Activated CD4-positive, alpha-beta memory T cell treated with anti-CD3 and anti-CD28 coated beads for 36 hours (primary cell): Measurements from ENCODE around the gene HOXC10. TPM values are rescaled to one million over a fixed set of nuclear protein-coding genes. Genes with fewer than 3 reads are reported as not detected.

Experiments used
- CTCF ChIA-PET: fragments of 350-600 bp; sonication (Branson Sonifier 250); formaldehyde crosslinking; loops from one replicate; lab custom pipeline; 2021; ENCODE audit warnings: antibody characterized with exemption, inconsistent platforms; lab: Charles Lee
- POLR2A ChIA-PET: fragments of 350-600 bp; sonication (Branson Sonifier 250); formaldehyde crosslinking; loops from one replicate; lab custom pipeline; 2021; ENCODE audit warnings: antibody characterized with exemption; lab: Charles Lee
- DNase-seq: peaks from one replicate; pipeline ENCODE4 v3.0.0-alpha.2; 2020
- H3K27ac Mint-ChIP-seq: one replicate; pipeline ENCODE4 v1.8.0; 2021; ENCODE audit warnings: mixed read lengths
- H3K27me3 Mint-ChIP-seq: one replicate; pipeline ENCODE4 v1.8.0; 2021; ENCODE audit warnings: mixed read lengths
- H3K36me3 Mint-ChIP-seq: one replicate; pipeline ENCODE4 v1.8.0; 2021; ENCODE audit warnings: mixed read lengths
- H3K4me1 Mint-ChIP-seq: one replicate; pipeline ENCODE4 v1.8.0; 2021; ENCODE audit warnings: low read depth, mixed read lengths
- H3K4me3 Mint-ChIP-seq: one replicate; pipeline ENCODE4 v1.8.0; 2021; ENCODE audit warnings: mild to moderate bottlenecking, mixed read lengths
- H3K9me3 Mint-ChIP-seq: one replicate; pipeline ENCODE4 v1.8.0; 2021; ENCODE audit warnings: mixed read lengths
- intact Hi-C: fragments of 100-400 bp; cut with micrococcal nuclease; formaldehyde crosslinking; loops from one replicate; pipeline ENCODE4 v1.15.1; 2023
- total RNA-seq, 2 experiments: library from RNA; stranded (reverse); gene quantifications; one replicate each; pipeline ENCODE4 v1.2.3, GENCODE V29; 2021

HOXC10 gene
- total RNA-seq, 2 experiments from 2014 or later = not detected

- CTCF ChIA-PET = no interaction called here
- intact Hi-C loops = loop anchor here (5.0 kb wide), 1 partner anchor 34 kb away; no protein-coding TSS in a partner anchor
Observed at GRCh38 chr12:53982648-53983567, 2.0 kb upstream of the HOXC10 start.

GRCh38 chr12:53983568-53983949 is 1.4 kb upstream of the HOXC10 start:
- POLR2A ChIA-PET = no interaction called here

More at GRCh38 chr12:53982648-53983567, 2.0 kb upstream of the HOXC10 start:
- no peak for DNase-seq
- Mint-ChIP-seq H3K27ac (no peak overlapping the region), H3K27me3 (peaks cover 88% of the 10 kb centered on the region), H3K4me3 (no peak overlapping the region), H3K4me1 (peaks cover 15% of the 10 kb centered on the region), H3K36me3 (no peaks in the 10 kb centered on the region), H3K9me3 (no peaks in the 10 kb centered on the region)
- POLR2A ChIA-PET = no interaction called here

GRCh38 chr12:53983950-53984572 is 885 bp upstream of the HOXC10 start:
- intact Hi-C loops = loop anchor here (5.0 kb wide), 1 partner anchor 33 kb away; no protein-coding TSS in a partner anchor
- ChIA-PET CTCF (interaction anchor here (1.1 to 5.8 kb wide), 10 partner anchors 9 to 231 kb away, joined by 3 to 46 read pairs (median 12); partner anchors contain the start of genes HOXC8 and SMUG1), POLR2A (interaction anchor here (1.2 kb wide), 1 partner anchor 9 kb away, joined by 3 read pairs; no protein-coding TSS in a partner anchor)
- H3K27ac Mint-ChIP-seq = no peak overlapping the region
- DNase-seq = no peak
- H3K9me3 Mint-ChIP-seq = no peaks in the 10 kb centered on the region
- no peak overlapping the region for H3K4me3 Mint-ChIP-seq
- H3K4me1 Mint-ChIP-seq = peaks cover 15% of the 10 kb centered on the region
- no peaks in the 10 kb centered on the region for H3K36me3 Mint-ChIP-seq
- peaks cover 87% of the 10 kb centered on the region for H3K27me3 Mint-ChIP-seq

More at GRCh38 chr12:53983568-53983949, 1.4 kb upstream of the HOXC10 start:
- intact Hi-C loops = loop anchor here (5.0 kb wide), 1 partner anchor 34 kb away; no protein-coding TSS in a partner anchor
- CTCF ChIA-PET = interaction anchor here (5.4 to 5.8 kb wide), 2 partner anchors 217 to 231 kb away, joined by 21 to 46 read pairs; no protein-coding TSS in a partner anchor
- Mint-ChIP-seq H3K27ac (no peak overlapping the region), H3K4me1 (peaks cover 13% of the 10 kb centered on the region), H3K4me3 (no peak overlapping the region), H3K27me3 (peaks cover 89% of the 10 kb centered on the region), H3K9me3 (no peaks in the 10 kb centered on the region), H3K36me3 (no peaks in the 10 kb centered on the region)
- DNase-seq = no peak

DNA sequence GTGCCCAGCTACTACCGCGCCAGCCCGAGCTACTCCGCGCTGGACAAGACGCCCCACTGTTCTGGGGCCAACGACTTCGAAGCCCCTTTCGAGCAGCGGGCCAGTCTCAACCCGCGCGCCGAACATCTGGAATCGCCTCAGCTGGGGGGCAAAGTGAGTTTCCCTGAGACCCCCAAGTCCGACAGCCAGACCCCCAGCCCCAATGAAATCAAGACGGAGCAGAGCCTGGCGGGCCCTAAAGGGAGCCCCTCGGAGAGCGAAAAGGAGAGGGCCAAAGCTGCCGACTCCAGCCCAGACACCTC is 697 bp downstream of the HOXC10 start:
- ChIA-PET POLR2A (no interaction called here), CTCF (interaction anchor here (0.8 to 5.8 kb wide), 16 partner anchors 10 to 414 kb away, joined by 3 to 46 read pairs (median 6); partner anchors contain the start of genes HOXC5 and SMUG1)
- DNase-seq = no peak
- Mint-ChIP-seq H3K4me3 (no peak overlapping the region), H3K9me3 (no peaks in the 10 kb centered on the region), H3K36me3 (no peaks in the 10 kb centered on the region), H3K27ac (no peak overlapping the region), H3K4me1 (peaks cover 30% of the 10 kb centered on the region), H3K27me3 (peaks cover 87% of the 10 kb centered on the region)
- intact Hi-C loops = loop anchor here (1.0 to 5.0 kb wide), 2 partner anchors 10 to 33 kb away; partner anchors contain the start of gene HOXC12

GRCh38 chr12:53985994-53986685 is 1.2 kb downstream of the HOXC10 start:
- Mint-ChIP-seq H3K27ac (no peak overlapping the region), H3K36me3 (no peaks in the 10 kb centered on the region), H3K9me3 (no peaks in the 10 kb centered on the region), H3K4me1 (peaks cover 30% of the 10 kb centered on the region), H3K27me3 (peaks cover 87% of the 10 kb centered on the region), H3K4me3 (no peak overlapping the region)
- CTCF ChIA-PET = interaction anchor here (0.8 to 5.8 kb wide), 16 partner anchors 10 to 413 kb away, joined by 3 to 46 read pairs (median 7); partner anchors contain the start of genes HOXC5 and SMUG1
- POLR2A ChIA-PET = interaction anchor here (0.6 kb wide), 1 partner anchor 234 kb away, joined by 3 read pairs; no protein-coding TSS in a partner anchor
- no peak for DNase-seq
- intact Hi-C loops = loop anchor here (1.0 to 5.0 kb wide), 2 partner anchors 9 to 34 kb away; partner anchors contain the start of gene HOXC12

DNA sequence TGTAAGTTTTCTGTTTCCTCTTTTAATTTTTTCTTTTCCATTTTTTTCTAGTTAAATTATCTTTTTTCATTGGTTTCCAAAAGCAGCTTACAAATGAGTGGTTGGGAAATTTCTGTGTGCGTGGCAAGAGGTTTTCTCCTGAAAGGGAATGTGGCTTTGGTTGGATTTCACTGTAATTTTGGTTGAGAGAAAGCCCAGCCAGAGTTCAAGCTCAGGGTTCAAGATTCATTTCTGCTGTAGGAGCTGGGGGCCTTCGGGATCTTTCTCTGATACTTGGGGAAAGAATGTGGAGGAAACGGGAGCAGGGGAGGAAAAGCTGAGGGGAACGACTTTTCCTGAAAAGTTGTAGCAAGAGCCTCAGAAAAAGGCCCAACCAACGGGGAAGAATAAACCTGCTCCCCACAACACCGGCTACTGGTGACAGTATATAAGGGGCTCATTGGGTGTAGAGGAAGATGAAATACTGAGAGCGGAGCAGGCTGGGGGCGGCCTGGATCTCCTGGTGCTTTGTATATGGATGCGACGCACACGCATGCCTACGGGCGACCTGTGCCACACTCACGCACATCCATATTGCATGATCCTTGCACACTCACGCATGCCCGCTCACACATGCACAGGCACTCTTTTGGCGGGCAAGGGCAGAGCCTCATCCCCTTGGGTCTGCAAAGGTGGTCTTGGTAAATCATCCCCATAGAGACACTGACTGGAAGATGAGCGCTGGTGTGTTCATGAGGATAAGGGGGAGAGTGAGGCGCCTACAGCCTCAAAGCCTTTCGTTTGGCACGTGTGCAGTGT is 1.9 kb downstream of the HOXC10 start:
- H3K27ac Mint-ChIP-seq = no peak overlapping the region
- no peak for DNase-seq
- no peaks in the 10 kb centered on the region for H3K36me3 Mint-ChIP-seq
- H3K9me3 Mint-ChIP-seq = no peaks in the 10 kb centered on the region
- POLR2A ChIA-PET = no interaction called here
- no peak overlapping the region for H3K4me3 Mint-ChIP-seq
- CTCF ChIA-PET = interaction anchor here (0.8 to 5.8 kb wide), 10 partner anchors 9 to 240 kb away, joined by 3 to 46 read pairs (median 14); partner anchors contain the start of gene SMUG1
- H3K4me1 Mint-ChIP-seq = peaks cover 30% of the 10 kb centered on the region
- peaks cover 87% of the 10 kb centered on the region for H3K27me3 Mint-ChIP-seq
- intact Hi-C loops = loop anchor here (5.0 kb wide), 1 partner anchor 35 kb away; the partner anchor contains the start of gene HOXC12

GRCh38 chr12:53987787-53988230 is 2.9 kb downstream of the HOXC10 start:
- no peak overlapping the region for H3K27ac Mint-ChIP-seq
- no peaks in the 10 kb centered on the region for H3K36me3 Mint-ChIP-seq
- CTCF ChIA-PET = interaction anchor here (0.6 to 5.8 kb wide), 15 partner anchors 11 to 241 kb away, joined by 3 to 46 read pairs (median 4); partner anchors contain the start of gene HOXC8
- peaks cover 30% of the 10 kb centered on the region for H3K4me1 Mint-ChIP-seq
- no peak for DNase-seq
- POLR2A ChIA-PET = no interaction called here
- H3K4me3 Mint-ChIP-seq = no peak overlapping the region
- intact Hi-C loops = loop anchor here (2.0 to 5.0 kb wide), 2 partner anchors 13 to 36 kb away; partner anchors contain the start of genes HOTAIR and HOXC12
- no peaks in the 10 kb centered on the region for H3K9me3 Mint-ChIP-seq
- H3K27me3 Mint-ChIP-seq = peaks cover 88% of the 10 kb centered on the region

DNA sequence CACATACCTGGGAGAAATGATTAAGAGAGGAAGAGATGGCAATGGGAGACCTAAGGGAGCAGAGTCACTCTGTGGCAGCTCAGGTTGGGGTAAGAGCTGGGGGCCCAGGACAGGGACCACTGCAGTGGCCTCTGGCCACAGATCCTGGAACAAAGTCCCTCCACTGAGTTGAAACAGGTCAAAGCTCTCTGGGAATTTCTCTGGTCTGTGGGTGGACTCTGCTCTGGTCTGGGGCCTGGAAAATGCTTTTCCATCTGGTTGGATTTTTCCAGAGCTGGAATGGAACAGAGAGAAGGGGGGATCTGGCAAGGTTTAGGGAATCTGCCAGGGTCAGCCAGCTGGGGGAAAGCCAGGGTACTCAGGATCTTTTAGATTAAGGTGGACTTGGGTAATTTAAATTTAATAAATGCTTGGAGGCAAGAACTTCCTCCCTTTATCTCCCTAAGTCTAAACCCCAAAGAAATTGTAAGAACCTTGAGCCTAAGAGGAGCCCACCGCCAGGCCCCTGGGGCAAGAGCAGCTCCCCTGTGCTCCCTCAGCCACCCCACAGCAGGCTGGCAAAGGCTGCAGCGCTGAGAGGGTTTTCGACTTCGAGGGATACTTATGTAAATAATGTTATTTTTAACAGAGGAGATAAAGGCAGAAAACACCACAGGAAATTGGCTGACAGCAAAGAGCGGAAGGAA is 3.7 kb downstream of the HOXC10 start:
- H3K4me3 Mint-ChIP-seq = no peak overlapping the region
- ChIA-PET POLR2A (no interaction called here), CTCF (interaction anchor here (0.6 to 5.8 kb wide), 11 partner anchors 8 to 242 kb away, joined by 3 to 46 read pairs (median 4); partner anchors contain the start of gene HOXC8)
- DNase-seq = no peak
- peaks cover 88% of the 10 kb centered on the region for H3K27me3 Mint-ChIP-seq
- H3K9me3 Mint-ChIP-seq = no peaks in the 10 kb centered on the region
- no peaks in the 10 kb centered on the region for H3K36me3 Mint-ChIP-seq
- no peak overlapping the region for H3K27ac Mint-ChIP-seq
- intact Hi-C loops = loop anchor here (2.0 to 5.0 kb wide), 2 partner anchors 14 to 36 kb away; partner anchors contain the start of genes HOTAIR and HOXC12
- peaks cover 33% of the 10 kb centered on the region for H3K4me1 Mint-ChIP-seq

DNA sequence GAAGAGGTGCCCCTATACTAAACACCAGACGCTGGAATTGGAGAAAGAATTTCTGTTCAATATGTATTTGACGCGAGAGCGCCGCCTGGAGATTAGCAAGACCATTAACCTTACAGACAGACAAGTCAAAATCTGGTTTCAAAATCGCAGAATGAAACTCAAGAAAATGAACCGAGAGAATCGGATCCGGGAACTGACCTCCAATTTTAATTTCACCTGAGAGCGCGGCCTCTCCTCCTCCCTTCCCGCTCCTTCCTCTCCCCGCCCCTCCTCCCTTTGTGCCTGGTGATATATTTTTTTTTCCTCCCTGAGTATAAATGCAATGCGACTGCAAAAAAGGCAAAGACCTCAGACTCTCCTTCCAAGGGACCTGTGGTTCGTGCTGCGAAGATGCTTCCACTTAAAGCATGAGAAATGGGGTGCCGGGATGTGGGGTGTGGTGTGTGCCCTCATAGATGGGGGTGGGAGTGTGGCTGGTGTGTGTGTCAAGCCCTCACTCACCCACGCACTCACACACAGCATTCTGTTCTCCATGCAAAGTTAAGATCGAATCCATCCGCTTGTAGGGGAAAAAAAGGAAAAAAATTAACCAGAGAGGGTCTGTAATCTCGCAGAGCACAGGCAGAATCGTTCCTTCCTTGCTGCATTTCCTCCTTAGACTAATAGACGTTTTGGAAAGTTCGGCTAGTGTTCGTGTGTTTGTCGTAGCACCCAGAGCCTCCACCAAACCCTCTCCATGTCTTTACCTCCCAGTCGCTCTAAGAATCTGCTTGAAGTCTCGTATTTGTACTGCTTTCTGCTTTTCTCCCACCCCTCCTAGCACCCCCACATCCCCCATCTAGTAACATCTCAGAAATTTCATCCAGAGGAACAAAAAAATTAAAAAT is 4.5 kb downstream of the HOXC10 start:
- CTCF ChIA-PET = interaction anchor here (2.5 to 5.8 kb wide), 4 partner anchors 17 to 243 kb away, joined by 6 to 46 read pairs (median 12); no protein-coding TSS in a partner anchor
- POLR2A ChIA-PET = no interaction called here
- Mint-ChIP-seq H3K4me1 (peaks cover 39% of the 10 kb centered on the region), H3K4me3 (no peak overlapping the region), H3K27me3 (peaks cover 89% of the 10 kb centered on the region), H3K9me3 (no peaks in the 10 kb centered on the region), H3K27ac (no peak overlapping the region), H3K36me3 (peaks cover 2% of the 10 kb centered on the region)
- peak; percentile 53 for DNase-seq
- intact Hi-C loops = loop anchor here (2.0 to 5.0 kb wide), 3 partner anchors 15 to 63 kb away; partner anchors contain the start of genes HOTAIR, HOXC12 and HOXC4
